ENCODE results near the gene TMEM219.
"Not testable (repeated sequence)": the region's sequence is repeated elsewhere in the genome, so short reads cannot be mapped to it uniquely, and the experiment has no call there.

TMEM219 gene, protein sequence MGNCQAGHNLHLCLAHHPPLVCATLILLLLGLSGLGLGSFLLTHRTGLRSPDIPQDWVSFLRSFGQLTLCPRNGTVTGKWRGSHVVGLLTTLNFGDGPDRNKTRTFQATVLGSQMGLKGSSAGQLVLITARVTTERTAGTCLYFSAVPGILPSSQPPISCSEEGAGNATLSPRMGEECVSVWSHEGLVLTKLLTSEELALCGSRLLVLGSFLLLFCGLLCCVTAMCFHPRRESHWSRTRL

DNA sequence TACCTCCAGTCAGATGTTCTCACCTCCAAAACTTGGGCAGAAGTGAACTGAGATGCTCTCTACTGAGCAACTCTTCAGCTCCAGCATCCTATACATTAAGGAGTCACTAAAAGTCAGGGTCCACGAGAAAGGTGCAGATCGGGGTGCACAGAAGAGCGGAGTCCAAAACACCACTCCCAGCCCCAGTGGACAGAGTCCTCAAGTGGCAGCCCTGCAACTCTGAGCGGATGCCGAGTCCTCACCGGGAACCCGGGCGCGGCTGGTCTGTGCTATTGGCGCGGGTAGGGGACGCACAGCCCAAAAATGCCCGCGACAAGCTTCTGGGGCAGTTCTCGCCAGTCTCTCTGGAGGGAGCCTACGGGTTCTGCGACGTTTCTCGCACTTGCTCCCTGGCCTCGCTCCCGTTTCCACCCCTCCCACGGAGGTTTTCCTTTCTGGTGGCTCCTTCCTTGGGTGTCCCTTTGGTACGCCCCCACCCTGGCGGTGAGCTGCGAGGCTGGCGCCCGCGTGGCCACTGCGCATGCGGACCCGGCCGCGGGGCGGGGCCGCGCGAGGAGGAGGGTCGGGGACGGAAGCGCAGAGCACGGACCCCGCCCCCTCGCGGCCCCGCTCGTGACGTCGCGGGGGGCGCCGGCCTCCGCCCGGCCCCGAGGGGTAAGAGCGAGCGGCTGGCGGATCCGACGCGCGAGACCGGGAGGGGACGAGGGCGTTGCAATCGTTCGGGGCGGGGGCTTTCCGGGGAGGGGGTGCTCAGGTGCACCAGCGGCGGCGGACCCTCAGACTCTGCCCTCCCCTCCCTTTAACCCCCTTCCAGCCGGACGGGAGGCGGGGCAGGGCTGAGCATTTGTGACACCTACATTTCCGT, at the start of gene TMEM219:
Gene TMEM219 (plus strand): TSS at position 601 of the 865 bp plus-strand sequence. CDS start 1,065 bp downstream, outside the sequence.
- DNase-seq: peak; percentile 92

DNA sequence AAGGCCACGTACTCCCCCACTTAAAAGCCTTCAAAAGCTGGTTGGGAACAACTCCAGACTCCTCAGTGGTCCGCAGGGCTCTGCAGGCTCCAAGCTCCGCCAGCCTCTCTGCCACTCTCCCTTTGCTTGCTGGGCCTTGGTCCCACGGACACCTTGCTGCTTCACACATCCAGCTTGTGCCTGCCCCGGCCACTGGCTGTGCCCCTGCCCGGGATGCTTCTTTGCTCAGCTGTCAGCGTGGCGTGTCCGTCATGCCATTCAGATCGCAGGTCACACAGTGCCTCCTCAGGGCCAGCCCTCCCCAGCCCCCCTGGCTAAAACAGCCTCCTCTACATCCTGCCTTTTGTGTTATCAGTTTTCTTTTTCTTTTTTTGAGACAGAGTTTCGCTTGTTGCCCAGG, 49.8 kb upstream of the TMEM219 start:
- DNase-seq: no peak

DNA sequence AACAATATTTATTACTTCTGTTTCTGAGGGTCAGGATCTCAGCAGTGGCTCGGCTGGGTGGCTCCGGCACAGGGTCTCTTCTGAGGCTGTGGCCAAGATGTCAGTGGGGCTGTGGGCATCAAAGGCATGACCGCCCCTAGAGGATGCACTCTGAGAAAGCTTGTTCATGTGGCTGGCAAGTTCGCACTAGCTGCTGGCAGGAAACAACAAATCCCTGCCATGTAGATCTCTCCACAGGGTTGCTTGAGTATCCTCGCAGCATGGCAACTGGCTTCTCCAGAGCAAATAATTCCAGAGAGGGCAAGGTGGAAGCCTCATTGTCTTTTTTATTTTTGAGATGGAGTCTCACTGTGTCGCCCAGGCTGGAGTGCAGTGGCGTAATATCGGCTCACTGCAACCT, 48.4 kb upstream of the TMEM219 start:
- DNase-seq: no peak

DNA sequence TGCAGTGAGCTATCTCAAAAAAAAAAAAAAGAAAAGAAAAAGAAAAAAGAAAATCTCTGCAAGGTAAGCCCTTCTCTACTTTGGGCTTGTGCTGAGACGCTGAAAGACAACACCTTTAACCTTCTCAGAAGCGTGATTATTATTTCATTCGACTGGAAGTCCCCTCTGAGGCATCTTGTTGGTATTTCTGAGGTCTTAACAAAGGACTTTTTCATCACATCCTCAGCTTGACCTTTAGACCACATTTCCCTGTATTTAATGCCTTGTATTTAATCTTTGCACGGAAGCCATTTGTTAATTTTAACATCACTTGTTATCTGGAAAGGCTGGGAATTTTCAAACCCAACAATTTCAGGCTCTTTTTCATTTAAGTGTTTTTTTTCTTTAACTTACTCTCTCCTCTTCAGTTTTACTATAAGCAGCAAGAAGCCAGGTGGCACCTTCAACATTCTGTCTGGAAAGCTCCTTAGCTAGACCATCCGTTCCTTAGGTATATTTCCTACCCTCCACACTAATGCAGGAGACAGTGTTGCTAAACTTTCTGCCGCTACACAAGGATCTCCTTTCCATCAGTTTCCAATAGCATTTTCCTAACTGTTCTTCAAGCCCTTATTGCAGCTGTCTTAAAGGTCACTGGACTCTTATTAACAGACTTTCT, 46.2 kb upstream of the TMEM219 start:
- no peak for DNase-seq

DNA sequence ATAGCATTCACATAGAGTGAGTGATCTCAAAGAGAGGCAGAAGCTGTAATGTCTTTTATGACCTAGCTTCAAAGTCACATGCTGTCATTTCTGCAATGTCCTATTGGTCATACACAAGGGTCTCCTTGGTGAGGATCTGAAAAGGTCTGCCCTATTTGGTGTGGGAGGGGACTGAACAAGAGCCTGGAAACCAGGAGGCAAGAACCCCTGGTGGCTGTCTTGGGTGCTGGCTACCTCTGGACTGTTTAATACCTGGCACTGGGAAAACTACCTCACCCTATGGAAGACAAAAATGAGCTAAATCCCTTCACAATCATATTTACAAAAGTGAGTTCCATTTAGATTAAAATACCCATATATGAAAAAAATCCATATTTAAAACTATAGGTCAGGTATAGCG, 44.9 kb upstream of the TMEM219 start:
- DNase-seq: no peak

DNA sequence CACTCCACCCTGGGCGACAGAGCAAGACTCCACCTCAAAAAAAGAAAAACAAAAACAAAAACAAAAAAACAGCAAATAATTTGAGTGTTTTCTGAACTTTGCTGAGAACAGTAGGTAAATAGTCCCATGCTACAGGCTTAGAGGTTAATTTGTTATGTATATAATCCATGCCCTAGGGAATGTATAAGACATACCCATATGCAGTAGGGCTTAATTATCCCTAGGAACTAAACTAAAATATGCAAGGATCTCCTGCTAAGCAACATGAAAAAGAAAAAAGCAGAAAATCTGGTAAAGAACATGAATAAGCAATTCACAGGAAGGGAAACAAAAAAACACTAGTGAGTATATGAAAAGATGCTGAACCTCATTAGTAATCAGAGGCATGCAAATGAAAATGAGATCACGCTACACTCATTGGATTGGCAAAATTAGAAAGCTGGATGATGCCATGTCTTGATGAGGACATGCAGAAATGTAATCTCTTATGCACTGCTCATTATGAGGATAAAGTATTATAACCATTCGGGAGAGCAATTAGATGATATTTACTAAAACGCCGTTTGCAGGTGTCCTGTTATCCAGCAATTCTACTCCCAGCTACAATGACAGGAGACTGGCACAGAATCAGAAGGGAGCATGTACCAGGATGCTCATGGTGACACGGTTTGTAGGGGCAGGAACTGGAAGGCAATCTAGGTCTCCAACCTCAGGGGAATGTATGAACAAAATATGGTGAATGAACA, 41.4 kb upstream of the TMEM219 start:
- no peak for DNase-seq

DNA sequence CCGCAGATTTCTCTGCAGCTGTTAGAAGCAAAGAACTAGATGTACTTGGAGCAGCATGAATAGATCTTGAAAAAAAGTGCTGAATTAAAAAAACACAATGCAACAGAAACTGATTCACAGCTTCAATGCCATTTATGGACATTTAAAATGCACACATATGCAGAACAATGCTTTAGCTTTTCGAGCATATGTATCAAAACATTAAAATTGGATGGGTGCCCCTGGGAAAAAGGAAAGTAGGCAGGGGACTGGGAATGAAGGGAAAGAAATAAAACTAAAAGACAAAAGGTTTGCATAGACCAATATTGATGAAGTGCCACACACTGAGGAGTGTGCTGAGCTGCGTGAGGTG, 40.9 kb upstream of the TMEM219 start:
- no peak for DNase-seq

DNA sequence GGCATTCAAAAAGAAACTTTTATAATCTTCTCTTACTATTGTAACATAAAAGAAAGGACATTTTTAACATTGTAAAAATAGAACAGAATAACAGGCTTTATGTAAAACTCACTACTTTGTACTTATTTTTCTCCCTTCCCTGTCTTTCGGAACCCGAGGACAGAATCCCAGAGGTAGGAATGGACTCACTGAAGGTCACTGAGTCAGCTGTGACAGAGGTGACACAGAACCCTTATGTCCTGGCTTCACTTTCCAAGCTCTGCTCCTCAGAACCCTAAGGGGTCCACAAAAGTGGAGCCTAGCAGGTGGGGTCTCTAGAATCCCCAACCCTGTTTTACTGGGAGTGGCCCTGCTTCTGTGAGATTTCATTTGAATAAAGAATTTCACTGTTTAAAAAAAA, 39.6 kb upstream of the TMEM219 start:
- DNase-seq: no peak

DNA sequence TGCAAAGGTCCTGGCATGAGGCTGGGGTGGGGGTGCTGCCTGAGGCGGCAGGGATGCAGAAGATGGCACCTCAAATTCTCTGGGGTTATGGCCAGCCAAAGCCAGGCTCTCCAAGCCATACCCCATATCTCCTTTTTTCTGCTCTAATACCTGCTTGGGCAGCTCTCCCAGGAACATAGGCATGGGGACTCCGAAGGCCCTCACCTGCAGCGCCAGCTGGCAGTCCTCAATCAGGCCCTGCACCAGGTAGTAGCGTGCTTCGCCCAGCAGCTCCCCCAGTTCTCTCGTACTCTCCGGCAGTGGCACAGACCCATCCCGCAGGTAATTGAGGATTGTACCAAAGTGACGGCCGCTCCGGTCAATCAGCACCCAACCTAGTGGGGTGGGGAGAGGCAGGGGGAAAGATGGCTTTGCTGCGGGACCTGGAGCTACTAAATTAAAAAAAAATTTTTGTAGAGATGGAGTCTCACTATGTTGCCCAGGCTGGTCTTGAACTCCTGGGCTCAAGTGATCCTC, 38.8 kb upstream of the TMEM219 start:
- DNase-seq: no peak

DNA sequence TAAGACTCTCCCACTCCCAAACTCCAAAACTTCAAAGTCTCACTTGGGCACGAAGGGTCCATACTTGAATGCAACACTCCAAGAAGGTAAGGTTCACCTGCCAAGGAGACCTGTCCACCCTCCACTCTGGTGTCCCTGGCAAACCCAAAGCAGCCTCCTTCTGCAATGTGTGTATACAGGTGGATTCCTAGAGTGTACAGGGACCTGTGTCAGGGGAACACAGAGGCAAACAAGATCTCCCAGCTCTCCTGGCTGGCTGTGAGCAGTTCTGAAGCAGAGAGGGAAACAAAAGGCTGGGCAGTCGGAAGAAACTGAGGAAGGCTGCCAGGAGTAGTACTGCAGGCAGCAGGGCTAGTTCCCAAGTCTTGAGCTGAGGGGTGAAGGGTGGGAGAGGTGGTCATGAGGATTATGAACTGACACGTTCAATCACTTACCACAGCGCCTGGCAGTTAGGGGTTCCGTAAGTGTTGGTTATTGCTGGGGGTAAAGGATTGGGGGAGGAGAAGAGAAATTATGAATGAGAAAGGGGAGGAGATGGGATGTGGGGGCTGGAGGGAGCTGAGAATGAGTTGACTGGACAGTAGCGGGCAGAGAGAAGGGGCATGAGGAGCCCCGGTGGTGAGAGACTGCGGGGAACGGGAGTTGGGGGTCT, 36.6 kb upstream of the TMEM219 start:
- DNase-seq: no peak

DNA sequence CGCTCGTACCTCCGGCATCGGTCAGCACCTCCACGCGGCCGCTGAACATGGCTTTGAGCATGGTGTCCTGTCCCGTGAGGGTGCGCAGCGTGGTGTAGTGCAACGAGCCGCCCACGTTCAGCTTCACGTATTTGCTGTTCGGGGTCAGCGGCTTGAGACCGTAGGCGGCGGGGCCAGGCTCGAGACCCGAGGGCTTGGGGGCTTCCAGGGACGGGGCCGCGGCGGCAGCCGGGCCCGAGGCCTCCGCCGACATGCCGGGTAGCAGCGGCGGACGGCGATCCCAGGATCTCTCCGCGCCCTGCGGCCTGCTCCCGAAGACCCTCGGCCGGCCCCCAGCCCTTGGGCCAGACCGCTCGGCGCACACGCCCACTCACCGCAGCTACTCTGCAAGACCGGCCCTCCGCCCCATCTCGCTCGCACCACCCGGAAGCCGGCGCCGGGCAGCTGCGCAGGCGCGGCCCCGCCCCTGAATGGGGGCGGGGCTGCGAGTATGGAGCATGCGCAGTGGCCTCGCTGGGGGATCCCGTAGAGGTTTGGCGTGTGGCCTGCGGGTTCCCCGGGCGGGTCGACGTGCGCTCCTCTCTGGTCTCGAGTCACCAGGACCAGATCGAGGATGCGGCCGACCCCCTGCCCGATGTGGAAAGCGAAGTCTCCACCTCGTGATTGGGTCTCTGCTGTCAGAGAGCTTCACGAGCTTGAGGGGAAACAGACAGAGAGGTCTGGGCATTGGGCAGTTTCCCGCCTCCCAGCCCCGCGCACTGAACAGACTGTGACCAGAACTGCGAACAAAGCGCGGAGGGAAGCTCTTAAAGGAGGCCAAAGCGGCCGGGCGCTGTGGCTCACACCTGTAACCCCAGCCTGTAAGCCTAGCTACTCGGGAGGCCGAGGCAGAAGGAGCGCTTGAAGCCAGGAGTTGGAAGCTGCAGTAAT, 35.8 kb upstream of the TMEM219 start, which contains the start of gene KCTD13:
Gene KCTD13 (minus strand): TSS at position 446 of the 930 bp plus-strand sequence. CDS start 193 bp downstream, at position 253.
- DNase-seq: peak; percentile 85

DNA sequence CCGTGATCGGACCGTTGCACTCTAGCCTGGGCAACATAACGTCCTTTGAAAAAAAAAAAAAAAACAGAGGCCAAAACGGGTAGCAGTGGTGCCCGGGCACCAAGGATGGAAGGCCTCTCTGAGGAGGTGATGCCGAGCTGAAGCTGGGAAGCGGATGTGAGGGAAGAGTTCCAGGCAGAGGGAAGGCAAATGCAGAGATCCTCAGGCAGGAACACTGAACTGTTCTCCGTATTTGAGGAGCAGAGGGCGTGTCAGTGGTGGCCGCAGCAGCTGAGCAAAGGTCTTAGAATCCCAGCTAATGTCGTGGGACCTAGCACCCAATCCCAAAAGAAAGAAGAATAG, 35.2 kb upstream of the TMEM219 start:
- DNase-seq: no peak

DNA sequence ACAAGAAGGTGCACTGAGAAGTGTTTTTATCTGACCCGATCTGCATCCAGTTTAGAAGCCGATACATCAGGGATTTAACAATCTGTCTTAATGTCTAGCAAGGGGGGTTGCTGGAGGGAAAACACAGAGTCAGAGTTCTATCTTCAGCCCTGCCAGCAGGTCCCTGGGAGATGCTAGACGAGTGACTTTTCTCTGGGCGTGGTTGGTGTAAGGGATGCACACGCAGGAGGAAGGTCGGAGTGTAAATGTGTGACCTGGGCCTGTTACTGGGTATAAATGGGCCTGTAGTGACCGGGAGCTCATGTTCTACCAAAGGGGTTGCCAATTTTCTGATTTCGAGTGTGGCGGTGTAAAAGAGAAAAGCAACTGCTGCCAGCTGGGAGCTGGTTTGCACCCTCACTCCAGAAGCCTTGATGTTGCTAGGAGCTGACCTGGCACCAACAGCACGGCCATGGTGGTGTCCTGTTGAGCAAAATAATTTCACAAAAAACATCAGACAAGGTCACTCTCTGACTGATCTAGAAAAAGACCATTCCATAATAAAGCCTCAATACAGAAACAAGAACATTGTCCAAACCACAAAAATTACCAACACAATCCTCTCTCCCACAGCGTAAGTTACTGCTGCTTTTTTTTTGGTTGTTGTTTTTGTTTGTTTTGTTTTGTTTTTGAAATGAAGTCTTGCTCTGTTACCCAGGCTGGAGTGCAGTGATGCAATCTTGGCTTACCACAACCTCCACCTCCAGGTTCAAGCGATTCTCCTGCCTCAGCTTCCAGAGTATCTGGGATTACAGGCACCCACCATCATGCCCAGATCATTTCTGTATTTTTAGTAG, 34.6 kb upstream of the TMEM219 start:
- no peak for DNase-seq

DNA sequence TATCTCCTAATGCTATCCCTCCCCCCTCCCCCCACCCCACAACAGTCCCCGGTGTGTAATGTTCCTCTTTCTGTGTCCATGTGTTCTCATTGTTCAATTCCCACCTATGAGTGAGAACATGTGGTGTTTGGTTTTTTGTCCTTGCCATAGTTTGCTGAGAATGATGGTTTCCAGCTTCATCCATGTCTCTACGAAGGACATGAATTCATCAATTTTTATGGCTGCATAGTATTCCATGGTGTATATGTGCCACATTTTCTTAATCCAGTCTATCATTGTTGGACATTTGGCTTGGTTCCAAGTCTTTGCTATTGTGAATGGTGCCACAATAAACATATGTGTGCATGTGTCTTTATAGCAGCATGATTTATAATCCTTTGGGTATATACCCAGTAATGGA, 30.1 kb upstream of the TMEM219 start:
- DNase-seq: not testable (repeated sequence)

DNA sequence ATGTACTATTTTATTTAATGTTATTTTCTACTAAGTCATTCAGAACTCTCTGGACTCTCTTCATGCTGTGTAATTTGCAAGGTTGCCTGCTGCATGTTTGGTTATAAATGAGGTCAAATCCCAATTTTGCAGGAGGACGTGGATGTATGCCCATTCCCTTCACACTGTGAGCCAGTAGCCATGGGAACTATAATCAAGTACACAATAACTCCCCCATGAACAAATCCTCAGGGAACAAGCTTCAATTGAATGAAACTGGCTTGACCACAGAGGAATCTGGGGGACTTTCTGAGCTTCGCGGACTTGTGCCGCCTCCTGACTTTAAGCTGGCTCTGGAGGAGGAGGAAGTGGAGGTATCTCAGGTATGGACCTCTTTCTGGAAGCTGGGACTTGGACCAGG, 21.2 kb upstream of the TMEM219 start:
- no peak for DNase-seq

DNA sequence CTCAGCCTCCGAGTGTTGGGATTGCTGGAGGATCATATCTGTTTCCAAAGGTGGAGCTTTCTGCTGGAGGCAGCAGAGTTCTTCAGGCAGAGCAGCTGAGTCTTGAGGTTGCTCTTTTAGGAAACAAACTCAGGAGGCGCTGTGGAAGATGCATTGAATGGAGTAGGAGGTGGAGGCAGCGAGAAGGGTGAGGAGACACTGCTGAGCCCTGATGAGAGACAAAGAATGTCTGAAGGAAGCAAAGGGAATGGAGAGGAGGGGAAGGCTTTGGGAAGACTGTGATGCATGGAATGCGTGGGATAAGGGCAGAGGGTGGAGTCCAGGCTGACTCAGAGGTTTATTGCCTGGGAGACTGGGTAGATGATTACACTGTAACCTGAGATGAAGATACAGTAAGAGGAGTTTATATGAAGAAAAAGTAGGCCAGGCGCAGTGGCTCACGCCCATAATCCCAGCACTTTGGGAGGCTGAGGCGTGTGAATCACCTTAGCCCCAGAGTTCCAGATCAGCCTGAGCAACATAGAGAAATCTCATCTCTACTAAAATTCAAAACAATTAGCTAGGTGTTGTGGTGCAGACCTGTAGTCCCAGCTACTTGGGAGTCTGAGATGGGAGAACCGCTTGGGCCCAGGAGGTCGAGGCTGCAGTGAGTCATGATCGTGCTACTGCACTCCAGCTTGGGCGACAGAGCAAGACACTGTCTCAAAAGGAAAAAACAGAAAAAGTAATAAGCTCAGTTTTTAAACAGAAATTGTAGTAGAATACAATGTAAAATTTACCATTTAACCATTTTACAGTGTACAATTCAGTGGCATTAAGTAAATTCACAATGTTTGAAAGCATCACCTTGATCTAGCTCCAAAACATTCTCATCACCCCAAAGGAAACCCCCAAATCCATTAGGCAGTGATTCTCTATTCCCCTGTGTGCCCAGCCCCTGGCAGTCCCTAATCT, 17.8 kb upstream of the TMEM219 start:
- DNase-seq: no peak

DNA sequence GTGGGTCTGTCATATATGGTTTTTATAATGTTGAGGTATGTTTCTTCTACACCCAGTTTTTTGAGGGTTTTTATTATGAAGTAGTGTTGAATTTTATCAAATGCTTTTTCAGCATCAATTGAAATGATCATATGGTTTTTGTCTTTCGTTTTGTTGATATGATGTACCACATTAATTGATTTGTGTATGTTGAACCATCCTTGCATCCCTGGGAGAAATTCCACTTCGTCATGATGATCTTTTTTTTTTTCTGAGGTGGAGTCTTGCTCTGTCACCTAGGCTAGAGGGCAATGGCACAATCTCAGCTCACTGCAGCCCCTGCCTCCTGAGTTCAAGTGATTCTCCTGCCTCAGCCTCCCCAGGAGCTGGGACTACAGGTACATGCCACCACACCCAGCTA, 14.0 kb upstream of the TMEM219 start:
- no peak for DNase-seq

DNA sequence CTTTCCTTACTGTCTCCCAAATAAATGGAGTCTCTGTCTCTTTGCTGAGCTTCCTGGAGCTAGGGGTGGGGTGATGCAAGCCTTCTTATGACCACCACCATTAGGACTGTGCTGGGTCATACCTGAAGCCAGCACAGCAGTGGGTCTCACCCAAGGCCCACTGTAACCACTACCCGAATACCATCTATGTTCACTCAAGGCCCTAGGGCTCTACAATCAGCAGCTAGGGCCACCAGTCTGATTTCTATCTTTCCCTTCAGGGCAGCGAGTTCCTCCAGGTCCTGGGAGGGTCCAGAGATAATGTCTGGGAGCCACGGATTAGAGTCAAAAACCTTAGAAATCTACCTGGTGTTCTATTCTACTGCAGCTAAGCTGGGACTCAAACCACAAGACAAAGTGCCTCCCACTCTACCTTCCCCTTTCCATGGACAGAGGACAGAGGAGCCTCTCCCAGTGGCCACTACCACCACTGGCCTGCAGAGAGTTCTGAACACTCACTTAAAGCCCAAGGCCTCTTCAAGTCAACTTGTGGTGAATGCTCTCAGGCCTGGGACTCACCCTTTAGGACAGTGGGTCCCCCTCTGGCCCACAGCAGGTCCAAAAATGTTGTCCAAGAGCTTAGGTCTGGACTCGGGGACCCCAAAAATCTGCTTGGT, 10.9 kb upstream of the TMEM219 start:
- no peak for DNase-seq

Data from CD4-positive, alpha-beta T cell treated with Interleukin-4 for 4 hours (primary cell).